OCI-LY3 (cell line): ENCODE results near the gene FOXJ3.

Source experiments
- H2AFZ ChIP-seq: fragments of 200-600, 300-600 bp; shearing (Covaris generic); 2 replicates; pipeline ENCODE4 v1.6.0; 2014; ENCODE audit warnings: antibody characterized with exemption, low read depth, low read length
- H3K27ac ChIP-seq: fragments of 200-600, 300-600 bp; sonication (generic); 2 replicates; pipeline ENCODE4 v1.5.1; 2014; ENCODE audit warnings: mild to moderate bottlenecking, low read length, moderate library complexity, mixed read lengths
- H3K27me3 ChIP-seq: fragments of 200-600, 300-600 bp; sonication (generic); 2 replicates; pipeline ENCODE4 v1.6.1; 2014; ENCODE audit warnings: low read depth, low read length, mixed read lengths
- H3K36me3 ChIP-seq: fragments of 200-600, 300-600 bp; sonication (generic); replicated peaks from 2 replicates; pipeline ENCODE3; 2014; ENCODE audit warnings: low read depth, low read length, mixed read lengths
- H3K4me1 ChIP-seq: fragments of 300-600, 200-600 bp; sonication (generic); 2 replicates; pipeline ENCODE4 v1.6.1; 2014; ENCODE audit warnings: low read length, mixed read lengths
- H3K4me2 ChIP-seq: fragments of 200-600, 300-600 bp; sonication (generic); 2 replicates; pipeline ENCODE4 v1.6.1; 2014; ENCODE audit warnings: low read length, mixed read lengths
- H3K4me3 ChIP-seq: fragments of 300-600, 200-600 bp; sonication (generic); 2 replicates; pipeline ENCODE4 v1.5.1; 2014; ENCODE audit warnings: antibody characterized with exemption, mild to moderate bottlenecking, low read length, moderate library complexity
- H3K79me2 ChIP-seq: fragments of 300-600, 200-600 bp; shearing (Covaris generic); 2 replicates; pipeline ENCODE4 v1.6.1; 2014; ENCODE audit warnings: mild to moderate bottlenecking, low read length, mixed read lengths
- H3K9ac ChIP-seq: fragments of 300-600, 200-600 bp; shearing (Covaris generic); 2 replicates; pipeline ENCODE4 v1.6.0; 2014; ENCODE audit warnings: mild to moderate bottlenecking, low read length, moderate library complexity
- H3K9me3 ChIP-seq: fragments of 200-600, 300-600 bp; shearing (Covaris generic); 2 replicates; pipeline ENCODE4 v1.6.1; 2014; ENCODE audit warnings: low read length, mixed read lengths; ENCODE audit not compliant: insufficient read depth
- H4K20me1 ChIP-seq: fragments of 200-600, 300-600 bp; sonication (generic); 2 replicates; pipeline ENCODE4 v1.6.1; 2016; ENCODE audit warnings: low read length, mixed read lengths; ENCODE audit not compliant: insufficient read depth
- CTCF ChIP-seq: fragments of 200-600, 300-600 bp; sonication (generic); IDR thresholded peaks from 2 replicates; pipeline ENCODE4 v1.5.1; 2014; ENCODE audit warnings: antibody characterized with exemption, low read length, low read depth
- EZH2phosphoT487 ChIP-seq: fragments of 200-600 bp; shearing (Covaris generic); IDR thresholded peaks from 2 replicates; pipeline ENCODE4 v1.6.1; 2018; ENCODE audit warnings: antibody characterized with exemption, mixed run types, low read depth

FOXJ3 gene

GRCh38 chr1:42250164-42250563, 84.9 kb downstream of the FOXJ3 start:
- H3K36me3 ChIP-seq, result no peaks in the 10 kb centered on the region
- H3K9ac ChIP-seq, result no peak overlapping the region
- peaks cover 27% of the 10 kb centered on the region for H3K79me2 ChIP-seq
- H4K20me1 ChIP-seq, result no peaks in the 10 kb centered on the region
- H3K4me1 ChIP-seq, result no peaks in the 10 kb centered on the region
- no peak for TF ChIP-seq CTCF
- H3K9me3 ChIP-seq, result no peaks in the 10 kb centered on the region
- no peak overlapping the region for H2AFZ ChIP-seq
- no peak overlapping the region for H3K27ac ChIP-seq
- H3K27me3 ChIP-seq, result no peaks in the 10 kb centered on the region
- no peak overlapping the region for H3K4me3 ChIP-seq
- no peak overlapping the region for H3K4me2 ChIP-seq

- H3K4me2 ChIP-seq, result no peak overlapping the region
Observed at GRCh38 chr1:42240966-42241755, 93.9 kb downstream of the FOXJ3 start.

GRCh38 chr1:42239555-42239954, 95.5 kb downstream of the FOXJ3 start:
- H3K9me3 ChIP-seq, result no peaks in the 10 kb centered on the region
- H4K20me1 ChIP-seq, result peaks cover 10% of the 10 kb centered on the region
- no peak overlapping the region for H3K9ac ChIP-seq
- no peak for TF ChIP-seq EZH2phosphoT487
- no peak for TF ChIP-seq CTCF
- H3K27ac ChIP-seq, result no peak overlapping the region
- H3K4me2 ChIP-seq, result no peak overlapping the region
- H3K27me3 ChIP-seq, result no peaks in the 10 kb centered on the region
- H3K4me3 ChIP-seq, result no peak overlapping the region
- H3K36me3 ChIP-seq, result peaks cover 14% of the 10 kb centered on the region
- H2AFZ ChIP-seq, result no peak overlapping the region
- peaks cover 32% of the 10 kb centered on the region for H3K79me2 ChIP-seq
- no peaks in the 10 kb centered on the region for H3K4me1 ChIP-seq

More at GRCh38 chr1:42240966-42241755, 93.9 kb downstream of the FOXJ3 start:
- no peaks in the 10 kb centered on the region for H3K9me3 ChIP-seq
- no peak for TF ChIP-seq CTCF
- TF ChIP-seq EZH2phosphoT487, result no peak
- H3K79me2 ChIP-seq, result peaks cover 42% of the 10 kb centered on the region
- H3K4me1 ChIP-seq, result no peaks in the 10 kb centered on the region
- peaks cover 10% of the 10 kb centered on the region for H4K20me1 ChIP-seq
- no peak overlapping the region for H2AFZ ChIP-seq
- H3K9ac ChIP-seq, result no peak overlapping the region
- no peak overlapping the region for H3K4me3 ChIP-seq
- no peak overlapping the region for H3K27ac ChIP-seq
- peaks cover 12% of the 10 kb centered on the region for H3K36me3 ChIP-seq
- no peaks in the 10 kb centered on the region for H3K27me3 ChIP-seq

GRCh38 chr1:42239041-42239440, 96.0 kb downstream of the FOXJ3 start:
- Histone ChIP-seq H3K4me3 (no peak overlapping the region), H3K27me3 (no peaks in the 10 kb centered on the region), H3K79me2 (peaks cover 32% of the 10 kb centered on the region), H3K27ac (no peak overlapping the region), H3K36me3 (peaks cover 14% of the 10 kb centered on the region), H3K9me3 (no peaks in the 10 kb centered on the region), H3K9ac (no peak overlapping the region), H3K4me2 (no peak overlapping the region), H2AFZ (no peak overlapping the region), H3K4me1 (no peaks in the 10 kb centered on the region), H4K20me1 (peaks cover 10% of the 10 kb centered on the region)
- TF ChIP-seq CTCF (no peak), EZH2phosphoT487 (no peak)
